Measurements from ENCODE around the gene NAB1. TPM values are rescaled to one million over a fixed set of nuclear protein-coding genes. Genes with fewer than 3 reads are reported as not detected.

The NAB1 gene
- total RNA-seq, 1 experiment from 2014 or later = 36.9 TPM

DNA sequence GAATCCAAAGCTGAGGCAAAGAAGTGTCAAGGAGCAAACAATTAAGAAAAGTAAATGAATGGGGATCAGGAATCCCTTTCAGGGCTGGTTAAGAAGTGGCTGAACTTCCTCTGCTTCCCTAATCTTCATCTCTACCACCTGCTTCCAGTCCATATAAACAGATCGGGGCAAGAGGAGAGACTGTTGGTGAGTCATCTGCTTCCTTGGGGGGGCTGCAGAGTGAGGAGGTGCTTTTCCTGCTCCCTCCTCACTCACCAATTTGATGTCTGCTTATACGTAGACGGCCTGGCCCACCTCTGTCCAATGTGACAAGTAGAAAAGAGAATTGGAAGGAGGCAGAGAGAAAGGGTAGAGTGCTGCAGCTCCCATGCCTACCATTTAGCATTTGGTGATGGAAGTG is 68.4 kb downstream of the NAB1 start:
- Histone ChIP-seq H3K4me1 (ENCODE audit: insufficient read depth, low read length) (no peaks in the 10 kb centered on the region), H2BK15ac (ENCODE audit: low read depth, low read length) (no peak overlapping the region), H3K9ac (ENCODE audit: extremely low read depth, insufficient read length, low read length) (no peak overlapping the region), H3K79me1 (ENCODE audit: insufficient read depth, low read depth, low read length, poor library complexity, severe bottlenecking) (no peaks in the 10 kb centered on the region), H3K4ac (ENCODE audit: low read depth, low read length) (no peak overlapping the region), H2BK12ac (ENCODE audit: insufficient read length, low read depth, low read length) (no peak overlapping the region), H3K56ac (ENCODE audit: insufficient read length, low read depth, low read length) (no peak overlapping the region), H4K5ac (ENCODE audit: insufficient read length, low read depth, low read length) (no peak overlapping the region), H3K4me2 (ENCODE audit: insufficient read depth, insufficient read length, low read length) (no peak overlapping the region), H3K9me3 (ENCODE audit: control insufficient read depth, low read depth, low read length) (no peaks in the 10 kb centered on the region), H3T11ph (ENCODE audit: low read length) (no peak overlapping the region), H3K18ac (ENCODE audit: insufficient read length, low read depth, low read length) (no peak overlapping the region), H4K8ac (replicated peaks; ENCODE audit: insufficient read length, low read depth, low read length) (no peak overlapping the region), H3K23me2 (ENCODE audit: insufficient read length, low read depth, low read length, poor library complexity, severe bottlenecking) (no peaks in the 10 kb centered on the region), H2AK5ac (ENCODE audit: insufficient read length, low read length) (no peak overlapping the region), H3K14ac (ENCODE audit: insufficient read depth, low read length) (no peak overlapping the region), H2BK5ac (ENCODE audit: insufficient read length, low read length) (no peak overlapping the region), H4K20me1 (ENCODE audit: control insufficient read depth, insufficient read depth, insufficient read length) (no peaks in the 10 kb centered on the region), H3K23ac (ENCODE audit: insufficient read length, low read depth, low read length) (no peak overlapping the region), H3K27ac (ENCODE audit: insufficient read length, low read depth, low read length) (no peak overlapping the region), H3K79me2 (ENCODE audit: insufficient read depth, low read length) (no peaks in the 10 kb centered on the region), H3K27me3 (ENCODE audit: insufficient read depth, low read length) (no peaks in the 10 kb centered on the region), H2AFZ (ENCODE audit: low read length) (no peak overlapping the region), H4K91ac (ENCODE audit: insufficient read length, low read depth, low read length) (no peak overlapping the region), H2BK20ac (ENCODE audit: low read depth, low read length, poor library complexity, severe bottlenecking) (no peak overlapping the region), H2BK120ac (ENCODE audit: low read depth, low read length, poor library complexity, severe bottlenecking) (no peak overlapping the region)
- Mint-ChIP-seq H3K9me3 (peaks cover 2 to 5% of the 10 kb centered on the region in 2 experiments; a peak in 1 of 5 replicates), H3K27me3 (ENCODE audit: low read depth) (no peaks in the 10 kb centered on the region; the same call in 1 of the 2 replicates), H3K36me3 (ENCODE audit: insufficient read depth in 1 of 3, low read depth in 3 of 3) (peaks cover 0 to 6% (median 0%) of the 10 kb centered on the region in 3 experiments; a peak in 1 of 7 replicates), H3K4me3 (no peak overlapping the region), H3K27ac (no peak overlapping the region), H3K4me1 (peaks cover 0 to 7% of the 10 kb centered on the region in 2 experiments; a peak in 2 of 4 replicates)
- TF ChIP-seq, protein P1, sequence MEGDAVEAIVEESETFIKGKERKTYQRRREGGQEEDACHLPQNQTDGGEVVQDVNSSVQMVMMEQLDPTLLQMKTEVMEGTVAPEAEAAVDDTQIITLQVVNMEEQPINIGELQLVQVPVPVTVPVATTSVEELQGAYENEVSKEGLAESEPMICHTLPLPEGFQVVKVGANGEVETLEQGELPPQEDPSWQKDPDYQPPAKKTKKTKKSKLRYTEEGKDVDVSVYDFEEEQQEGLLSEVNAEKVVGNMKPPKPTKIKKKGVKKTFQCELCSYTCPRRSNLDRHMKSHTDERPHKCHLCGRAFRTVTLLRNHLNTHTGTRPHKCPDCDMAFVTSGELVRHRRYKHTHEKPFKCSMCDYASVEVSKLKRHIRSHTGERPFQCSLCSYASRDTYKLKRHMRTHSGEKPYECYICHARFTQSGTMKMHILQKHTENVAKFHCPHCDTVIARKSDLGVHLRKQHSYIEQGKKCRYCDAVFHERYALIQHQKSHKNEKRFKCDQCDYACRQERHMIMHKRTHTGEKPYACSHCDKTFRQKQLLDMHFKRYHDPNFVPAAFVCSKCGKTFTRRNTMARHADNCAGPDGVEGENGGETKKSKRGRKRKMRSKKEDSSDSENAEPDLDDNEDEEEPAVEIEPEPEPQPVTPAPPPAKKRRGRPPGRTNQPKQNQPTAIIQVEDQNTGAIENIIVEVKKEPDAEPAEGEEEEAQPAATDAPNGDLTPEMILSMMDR (conservative IDR thresholded peaks at IDR 0.05) = no peak
- DNase-seq = no peak
- no CpG with 5 or more reads among the region's 3 CpGs for WGBS (ENCODE audit: extremely low coverage, insufficient read length, low lambda C conversion rate)
